ENCODE results near the gene ANO1.

ANO1 gene

GRCh38 chr11:70100280-70100603, 22.1 kb downstream of the ANO1 start:
- H3K9ac ChIP-seq, result no peak overlapping the region
- no peaks in the 10 kb centered on the region for H3K27me3 ChIP-seq (ENCODE audit: control insufficient read depth, insufficient read depth, low read length)
- no peak overlapping the region for H2AFZ ChIP-seq
- no peak overlapping the region for H3K4me3 ChIP-seq (ENCODE audit: low read depth, low read length)
- TF ChIP-seq CTCF (IDR thresholded peaks at IDR 0.05), result no peak
- H3K9me3 ChIP-seq (ENCODE audit: control insufficient read depth, low read length), result no peaks in the 10 kb centered on the region
- H3K4me1 ChIP-seq, result no peaks in the 10 kb centered on the region
- H3K79me2 ChIP-seq, result no peaks in the 10 kb centered on the region
- H3K4me2 ChIP-seq (ENCODE audit: low read length), result no peak overlapping the region
- no peak overlapping the region for H3K27ac ChIP-seq
- H3K36me3 ChIP-seq (ENCODE audit: control insufficient read depth, insufficient read depth, low read length), result no peaks in the 10 kb centered on the region

- no peak for TF ChIP-seq CTCF (IDR thresholded peaks at IDR 0.05)
Observed at GRCh38 chr11:70100791-70101190, 22.7 kb downstream of the ANO1 start.

GRCh38 chr11:70103256-70103975, 25.3 kb downstream of the ANO1 start:
- no peak overlapping the region for H3K4me2 ChIP-seq (ENCODE audit: low read length)
- peaks cover 5% of the 10 kb centered on the region for H3K4me1 ChIP-seq
- H3K36me3 ChIP-seq (ENCODE audit: control insufficient read depth, insufficient read depth, low read length), result no peaks in the 10 kb centered on the region
- TF ChIP-seq CTCF (IDR thresholded peaks at IDR 0.05), result no peak
- no peaks in the 10 kb centered on the region for H3K79me2 ChIP-seq
- no peaks in the 10 kb centered on the region for H3K9me3 ChIP-seq (ENCODE audit: control insufficient read depth, low read length)
- H3K9ac ChIP-seq, result no peak overlapping the region
- H3K27me3 ChIP-seq (ENCODE audit: control insufficient read depth, insufficient read depth, low read length), result no peaks in the 10 kb centered on the region
- H3K4me3 ChIP-seq (ENCODE audit: low read depth, low read length), result no peak overlapping the region
- no peak overlapping the region for H2AFZ ChIP-seq
- H3K27ac ChIP-seq, result no peak overlapping the region

More at GRCh38 chr11:70100791-70101190, 22.7 kb downstream of the ANO1 start:
- H2AFZ ChIP-seq, result no peak overlapping the region
- no peaks in the 10 kb centered on the region for H3K36me3 ChIP-seq (ENCODE audit: control insufficient read depth, insufficient read depth, low read length)
- no peak overlapping the region for H3K27ac ChIP-seq
- H3K27me3 ChIP-seq (ENCODE audit: control insufficient read depth, insufficient read depth, low read length), result no peaks in the 10 kb centered on the region
- no peak overlapping the region for H3K9ac ChIP-seq
- H3K9me3 ChIP-seq (ENCODE audit: control insufficient read depth, low read length), result no peaks in the 10 kb centered on the region
- H3K79me2 ChIP-seq, result no peaks in the 10 kb centered on the region
- H3K4me3 ChIP-seq (ENCODE audit: low read depth, low read length), result no peak overlapping the region
- no peak overlapping the region for H3K4me2 ChIP-seq (ENCODE audit: low read length)
- peaks cover under 1% of the 10 kb centered on the region for H3K4me1 ChIP-seq

GRCh38 chr11:70104419-70104818, 26.3 kb downstream of the ANO1 start:
- Histone ChIP-seq H3K4me2 (ENCODE audit: low read length) (no peak overlapping the region), H2AFZ (no peak overlapping the region), H3K9me3 (ENCODE audit: control insufficient read depth, low read length) (no peaks in the 10 kb centered on the region), H3K79me2 (no peaks in the 10 kb centered on the region), H3K4me1 (peaks cover 5% of the 10 kb centered on the region), H3K9ac (no peak overlapping the region), H3K4me3 (ENCODE audit: low read depth, low read length) (no peak overlapping the region), H3K27ac (no peak overlapping the region), H3K27me3 (ENCODE audit: control insufficient read depth, insufficient read depth, low read length) (no peaks in the 10 kb centered on the region), H3K36me3 (ENCODE audit: control insufficient read depth, insufficient read depth, low read length) (no peaks in the 10 kb centered on the region)
- TF ChIP-seq CTCF (IDR thresholded peaks at IDR 0.05), result no peak

GRCh38 chr11:70104961-70105360, 26.8 kb downstream of the ANO1 start:
- Histone ChIP-seq H3K79me2 (no peaks in the 10 kb centered on the region), H3K9ac (no peak overlapping the region), H3K27me3 (ENCODE audit: control insufficient read depth, insufficient read depth, low read length) (no peaks in the 10 kb centered on the region), H3K27ac (no peak overlapping the region), H3K4me3 (ENCODE audit: low read depth, low read length) (no peak overlapping the region), H2AFZ (no peak overlapping the region), H3K4me1 (peaks cover 5% of the 10 kb centered on the region), H3K9me3 (ENCODE audit: control insufficient read depth, low read length) (no peaks in the 10 kb centered on the region), H3K36me3 (ENCODE audit: control insufficient read depth, insufficient read depth, low read length) (no peaks in the 10 kb centered on the region), H3K4me2 (ENCODE audit: low read length) (no peak overlapping the region)
- TF ChIP-seq CTCF (IDR thresholded peaks at IDR 0.05), result no peak

All from parathyroid adenoma (tissue), 2 donors.